ENCODE results near the gene AGMAT.

Gene AGMAT

GRCh38 chr1:15603050-15603965 is 18.5 kb upstream of the AGMAT start:
- H3K27me3 ChIP-seq (replicated peaks; ENCODE audit: insufficient read depth, low read length) = no peaks in the 10 kb centered on the region
- H3K79me2 ChIP-seq (ENCODE audit: low read length) = no peaks in the 10 kb centered on the region
- no peak overlapping the region for H3K9ac ChIP-seq (ENCODE audit: low read length)
- H3K9me3 ChIP-seq (replicated peaks; ENCODE audit: insufficient read depth, low read length) = no peaks in the 10 kb centered on the region
- DNase-seq = peak; percentile 61
- peak overlapping the region; percentile 24; the same call in 1 of the 2 replicates for H3K4me2 ChIP-seq (ENCODE audit: low read depth, low read length)
- H4K20me1 ChIP-seq (ENCODE audit: insufficient read depth, low read length) = no peaks in the 10 kb centered on the region
- TF ChIP-seq EZH2 (optimal IDR thresholded peaks at IDR 0.05; ENCODE audit: low read depth, low read length) = no peak
- no peak for TF ChIP-seq EZH2phosphoT487 (IDR thresholded peaks at IDR 0.05; ENCODE audit: low read length)
- no peak for TF ChIP-seq CTCF (IDR thresholded peaks at IDR 0.05; ENCODE audit: low read length)
- H3K36me3 ChIP-seq (replicated peaks; ENCODE audit: insufficient read depth, low read length) = no peaks in the 10 kb centered on the region
- no peak overlapping the region; the same call in 1 of the 2 replicates for H3K4me3 ChIP-seq (ENCODE audit: low read length)
- H3F3A ChIP-seq (ENCODE audit: insufficient read depth, low read length) = no peaks in the 10 kb centered on the region
- peak overlapping the region; percentile 52 for H2AFZ ChIP-seq (ENCODE audit: low read length)
- H3K27ac ChIP-seq (ENCODE audit: low read length) = no peak overlapping the region
- H3K9me2 ChIP-seq (replicated peaks; ENCODE audit: insufficient read depth, low read length) = no peaks in the 10 kb centered on the region
- no peaks in the 10 kb centered on the region for H3K4me1 ChIP-seq (ENCODE audit: low read length)

- Histone ChIP-seq H4K20me1 (ENCODE audit: insufficient read depth, low read length) (no peaks in the 10 kb centered on the region), H3K36me3 (replicated peaks; ENCODE audit: insufficient read depth, low read length) (no peaks in the 10 kb centered on the region), H3K4me3 (ENCODE audit: low read length) (no peak overlapping the region)
Measured at GRCh38 chr1:15598436-15598835, 13.6 kb upstream of the AGMAT start.

GRCh38 chr1:15595809-15596617 is 11.2 kb upstream of the AGMAT start:
- Histone ChIP-seq H3K79me2 (ENCODE audit: low read length) (no peaks in the 10 kb centered on the region), H3K4me2 (ENCODE audit: low read depth, low read length) (no peak overlapping the region), H3K4me1 (ENCODE audit: low read length) (no peaks in the 10 kb centered on the region), H3K4me3 (ENCODE audit: low read length) (no peak overlapping the region), H3K9me2 (replicated peaks; ENCODE audit: insufficient read depth, low read length) (no peaks in the 10 kb centered on the region), H3F3A (ENCODE audit: insufficient read depth, low read length) (no peaks in the 10 kb centered on the region), H3K9me3 (replicated peaks; ENCODE audit: insufficient read depth, low read length) (no peaks in the 10 kb centered on the region), H3K27me3 (replicated peaks; ENCODE audit: insufficient read depth, low read length) (no peaks in the 10 kb centered on the region), H3K36me3 (replicated peaks; ENCODE audit: insufficient read depth, low read length) (no peaks in the 10 kb centered on the region), H3K27ac (ENCODE audit: low read length) (no peak overlapping the region), H4K20me1 (ENCODE audit: insufficient read depth, low read length) (no peaks in the 10 kb centered on the region), H3K9ac (ENCODE audit: low read length) (no peak overlapping the region), H2AFZ (ENCODE audit: low read length) (no peak overlapping the region)
- DNase-seq = no peak
- no peak for TF ChIP-seq CTCF (IDR thresholded peaks at IDR 0.05; ENCODE audit: low read length)
- no peak for TF ChIP-seq EZH2phosphoT487 (IDR thresholded peaks at IDR 0.05; ENCODE audit: low read length)
- TF ChIP-seq EZH2 (optimal IDR thresholded peaks at IDR 0.05; ENCODE audit: low read depth, low read length) = no peak

More at GRCh38 chr1:15598436-15598835, 13.6 kb upstream of the AGMAT start:
- H3F3A ChIP-seq (ENCODE audit: insufficient read depth, low read length) = no peaks in the 10 kb centered on the region
- H3K9me2 ChIP-seq (replicated peaks; ENCODE audit: insufficient read depth, low read length) = no peaks in the 10 kb centered on the region
- H3K27ac ChIP-seq (ENCODE audit: low read length) = no peak overlapping the region
- H2AFZ ChIP-seq (ENCODE audit: low read length) = no peak overlapping the region
- TF ChIP-seq EZH2 (optimal IDR thresholded peaks at IDR 0.05; ENCODE audit: low read depth, low read length) (no peak), CTCF (IDR thresholded peaks at IDR 0.05; ENCODE audit: low read length) (no peak), EZH2phosphoT487 (IDR thresholded peaks at IDR 0.05; ENCODE audit: low read length) (no peak)
- H3K79me2 ChIP-seq (ENCODE audit: low read length) = no peaks in the 10 kb centered on the region
- no peaks in the 10 kb centered on the region for H3K9me3 ChIP-seq (replicated peaks; ENCODE audit: insufficient read depth, low read length)
- no peaks in the 10 kb centered on the region for H3K27me3 ChIP-seq (replicated peaks; ENCODE audit: insufficient read depth, low read length)
- DNase-seq = no peak
- no peak overlapping the region for H3K4me2 ChIP-seq (ENCODE audit: low read depth, low read length)
- H3K9ac ChIP-seq (ENCODE audit: low read length) = no peak overlapping the region
- no peaks in the 10 kb centered on the region for H3K4me1 ChIP-seq (ENCODE audit: low read length)

Measured in MM.1S (cell line).